Right renal pelvis (tissue), 4 donors: ENCODE results near the gene BCAS1. TPM values are rescaled to one million over a fixed set of nuclear protein-coding genes. Genes with fewer than 3 reads are reported as not detected.

Source experiments
- DNase-seq, 4 donors: peaks; one replicate each; pipeline ENCODE4 v3.0.0-alpha.2; 2013; ENCODE audit warnings: low read depth in 4 of 4, low spot score in 3 of 4, missing footprints in 1 of 4
- polyA plus RNA-seq, 4 donors: library from polyadenylated mRNA; unstranded; fragments of 120-200 nt; gene quantifications; one replicate each; pipeline ENCODE4 v1.2.1, GENCODE V29; 2013; ENCODE audit not compliant: insufficient read length in 4 of 4

BCAS1 gene
- polyA plus RNA-seq, 4 donors, result 2.4 to 5.5 (median 3.7) TPM

DNA sequence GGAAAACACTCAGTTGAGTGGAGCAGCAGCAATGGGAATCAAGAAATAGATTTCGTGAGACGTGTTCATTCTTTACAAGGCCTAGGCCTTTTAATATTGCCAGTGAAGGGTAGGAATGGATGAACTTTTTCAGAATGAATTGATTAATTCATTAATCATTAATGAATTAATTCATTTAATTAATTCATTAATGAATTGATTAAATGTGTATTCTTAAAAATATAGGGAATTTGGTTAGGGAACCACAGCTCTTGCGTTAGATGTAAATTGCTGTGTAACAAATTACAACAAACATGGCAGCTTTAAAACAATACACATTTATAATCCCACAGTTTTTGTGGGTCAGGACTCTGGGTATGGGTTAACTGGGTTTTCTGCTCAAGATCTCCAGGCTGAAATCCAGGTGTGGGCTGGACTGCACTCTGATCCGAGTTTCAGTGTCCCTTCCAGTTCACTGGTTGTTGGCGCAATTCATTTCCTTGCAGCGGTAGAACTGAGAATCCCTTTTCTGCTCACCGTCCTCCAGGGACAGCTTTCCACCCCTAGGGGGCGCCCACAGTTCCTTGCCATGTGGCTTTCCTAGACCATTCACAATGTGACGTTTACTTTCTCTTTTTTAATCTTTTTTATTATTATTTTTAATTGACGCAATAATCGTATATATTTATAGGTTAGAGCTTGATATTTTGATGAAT, 32.8 kb upstream of the BCAS1 start:
- DNase-seq, result peak in 3 of 4 donors; percentile 28 to 43 (median 37)

DNA sequence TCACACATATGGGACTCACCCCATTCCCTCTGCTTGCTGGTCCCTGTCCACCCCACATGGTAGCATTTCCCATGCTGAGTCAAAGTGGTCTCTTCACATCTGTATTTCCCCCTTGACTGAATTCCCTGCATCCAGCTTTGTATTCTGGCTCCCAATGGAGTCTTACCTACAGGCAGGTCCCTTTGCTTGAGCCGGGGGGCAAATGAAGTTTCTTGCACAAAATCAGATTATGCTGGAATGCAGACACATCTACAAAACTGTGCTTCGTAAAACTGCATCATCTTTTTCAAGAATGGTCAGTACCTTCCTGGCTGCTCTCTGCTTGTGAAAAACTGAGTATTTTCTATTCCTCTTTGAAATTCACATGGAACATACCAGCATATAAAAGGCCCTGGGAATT, 32.1 kb upstream of the BCAS1 start:
- DNase-seq, result no peak

DNA sequence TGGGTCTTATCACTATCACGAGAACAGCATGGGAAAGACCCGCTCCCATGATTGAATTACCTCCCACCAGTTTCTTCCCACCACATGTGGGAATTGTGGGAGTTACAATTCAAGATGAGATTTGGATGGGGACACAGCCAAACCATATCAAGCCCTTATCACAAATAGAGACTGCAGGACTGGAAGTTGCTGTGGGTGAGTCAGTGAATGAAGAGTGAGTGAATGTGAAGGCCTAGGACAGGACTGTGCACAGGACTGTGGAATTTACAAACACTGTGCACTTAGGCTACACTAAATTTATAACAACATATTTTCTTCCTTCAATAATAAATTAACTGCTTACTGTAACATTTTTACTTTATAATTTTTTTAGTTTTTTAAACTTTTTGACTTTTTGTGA, 30.2 kb upstream of the BCAS1 start:
- no peak for DNase-seq

DNA sequence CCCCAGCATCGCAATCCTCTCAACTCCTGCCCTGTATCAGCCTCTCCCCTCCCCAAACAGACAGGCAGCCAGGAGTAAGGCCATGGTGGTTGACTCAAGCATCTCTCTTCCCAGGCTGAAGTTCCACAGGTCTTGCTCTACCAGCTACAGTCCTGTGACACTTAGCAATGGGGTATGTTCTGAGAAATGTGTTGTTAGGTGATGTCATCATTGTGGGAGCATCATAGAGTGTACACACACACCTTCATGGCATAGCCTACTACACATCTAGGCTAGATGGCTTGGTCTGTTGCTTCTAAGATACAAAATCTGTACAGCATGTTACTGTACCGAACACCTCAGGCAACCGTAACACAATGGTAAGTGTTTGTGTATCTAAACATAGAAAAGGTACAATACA, 29.5 kb upstream of the BCAS1 start:
- DNase-seq, result no peak

DNA sequence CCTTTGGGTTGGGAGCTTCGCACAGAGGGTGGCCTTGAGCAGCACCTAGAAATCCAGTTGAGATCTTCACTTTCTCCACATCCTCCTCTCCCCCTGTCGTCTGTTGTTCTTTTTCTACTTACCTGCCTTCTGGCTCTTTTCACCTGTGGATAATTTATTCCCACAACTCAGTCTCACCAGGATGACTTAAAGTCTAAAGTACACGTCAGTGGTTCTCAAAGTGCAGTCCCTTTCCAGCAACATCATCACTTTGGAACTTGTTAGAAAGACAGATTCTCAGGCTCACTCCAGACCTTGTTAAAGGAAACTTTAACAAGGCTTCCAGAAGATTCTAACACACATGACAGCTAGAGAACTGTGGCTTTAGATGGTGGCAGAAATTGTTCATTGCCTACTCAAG, 27.7 kb upstream of the BCAS1 start:
- no peak for DNase-seq

DNA sequence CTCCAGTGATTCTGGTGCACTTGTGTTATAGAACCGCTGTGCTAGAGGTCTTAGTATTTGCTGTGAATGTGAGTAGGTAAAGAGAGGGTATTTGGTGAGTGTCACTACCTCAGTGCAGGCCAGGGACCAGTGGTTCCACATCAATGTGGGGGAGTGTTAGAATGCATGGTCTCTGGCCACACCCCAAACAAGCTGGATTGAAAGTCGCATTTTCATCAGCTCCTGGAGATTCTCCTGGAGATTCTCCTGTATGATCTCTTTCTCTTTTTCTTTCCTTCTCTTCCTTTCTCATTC, 26.8 kb upstream of the BCAS1 start:
- DNase-seq, result no peak

DNA sequence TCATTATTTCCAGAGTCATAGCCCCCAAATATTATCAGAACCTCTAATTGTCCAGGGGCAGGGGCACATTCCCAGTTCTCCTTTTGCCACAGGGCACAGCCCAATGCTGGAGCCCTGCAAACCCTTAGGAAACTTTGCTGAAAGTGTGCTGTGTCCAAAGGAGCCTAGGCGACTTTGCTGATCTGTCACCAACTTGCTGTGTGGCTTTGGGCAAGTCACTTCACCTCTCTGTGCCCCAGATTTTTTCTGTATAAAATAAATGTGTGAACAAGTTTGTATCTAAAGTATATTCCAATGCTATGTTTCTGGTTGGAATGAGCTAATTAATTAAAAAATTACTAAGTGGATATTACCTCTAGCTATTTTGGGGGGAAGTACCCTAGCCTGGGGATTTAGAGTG, 25.4 kb upstream of the BCAS1 start:
- DNase-seq, result no peak

DNA sequence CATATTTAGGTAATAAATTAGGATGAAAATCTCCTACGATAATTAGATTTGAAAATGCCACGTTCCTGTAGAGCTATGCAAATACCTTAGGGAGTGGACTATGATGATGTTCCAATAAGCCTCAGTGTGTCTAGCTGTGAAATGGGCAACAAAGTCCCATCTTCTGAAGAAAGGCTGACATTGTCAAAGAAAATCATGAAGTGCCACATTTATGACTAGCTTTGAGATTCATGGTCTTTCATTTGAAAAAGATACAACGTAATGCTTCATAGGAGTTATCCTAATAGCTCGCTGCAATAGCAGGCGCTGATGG, 23.8 kb upstream of the BCAS1 start:
- no peak for DNase-seq

DNA sequence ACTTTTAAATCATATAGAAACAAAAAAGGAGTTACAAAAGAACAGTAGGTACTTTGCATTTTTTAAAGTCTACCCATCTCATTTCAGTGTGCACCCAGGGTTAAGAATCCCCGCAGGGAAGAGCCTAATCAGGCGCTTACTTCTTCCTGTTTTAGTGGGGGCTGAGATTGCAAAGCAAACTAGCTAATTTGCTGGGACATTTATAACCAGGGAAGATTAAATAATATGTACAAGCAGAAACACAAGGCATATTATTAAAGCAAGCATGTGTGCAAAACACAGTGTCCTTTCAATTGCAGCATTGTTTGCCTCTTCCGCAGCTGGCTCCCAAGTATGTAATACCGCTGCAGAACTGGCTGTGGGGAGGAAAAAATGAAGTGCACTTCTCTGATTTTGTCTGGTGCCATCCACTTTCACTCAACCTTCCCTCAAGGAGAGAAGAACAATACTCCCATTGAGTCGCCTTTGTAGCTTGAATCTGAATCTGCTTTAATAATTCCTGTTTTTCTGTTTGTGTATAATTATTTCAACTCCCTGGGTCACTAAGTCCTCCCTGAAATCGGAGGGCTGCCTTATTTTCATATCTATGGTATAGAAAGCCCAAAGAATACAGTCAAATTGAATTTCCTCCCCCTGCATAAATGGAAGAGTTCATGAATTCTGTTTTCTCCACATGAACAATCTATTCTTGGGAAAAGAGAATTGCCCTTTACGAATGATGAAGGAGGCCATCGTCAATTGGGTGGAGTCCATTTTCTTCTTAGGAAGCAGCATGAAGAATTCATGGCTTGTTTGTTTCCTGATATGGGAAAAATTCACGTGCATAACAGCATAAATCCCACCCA, 23.3 kb upstream of the BCAS1 start:
- no peak for DNase-seq

DNA sequence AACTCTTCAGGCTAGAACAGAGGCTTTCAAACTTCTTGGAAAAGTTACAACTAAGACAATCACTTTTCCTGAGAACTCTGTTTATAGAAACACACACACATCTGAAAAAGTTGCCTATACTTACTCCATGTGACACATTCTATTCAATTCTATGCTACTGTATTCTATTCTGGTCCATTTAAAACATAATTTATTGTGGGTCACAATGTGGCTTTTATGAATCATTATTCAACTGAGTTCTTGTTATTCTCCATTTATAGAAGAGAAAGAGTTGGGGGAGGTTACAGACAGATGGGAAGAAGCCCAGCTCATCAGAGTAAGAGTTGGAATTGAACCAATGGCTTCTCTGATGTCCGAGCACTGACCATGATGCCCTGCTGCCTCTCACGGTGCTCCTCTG, 21.6 kb upstream of the BCAS1 start:
- no peak for DNase-seq

DNA sequence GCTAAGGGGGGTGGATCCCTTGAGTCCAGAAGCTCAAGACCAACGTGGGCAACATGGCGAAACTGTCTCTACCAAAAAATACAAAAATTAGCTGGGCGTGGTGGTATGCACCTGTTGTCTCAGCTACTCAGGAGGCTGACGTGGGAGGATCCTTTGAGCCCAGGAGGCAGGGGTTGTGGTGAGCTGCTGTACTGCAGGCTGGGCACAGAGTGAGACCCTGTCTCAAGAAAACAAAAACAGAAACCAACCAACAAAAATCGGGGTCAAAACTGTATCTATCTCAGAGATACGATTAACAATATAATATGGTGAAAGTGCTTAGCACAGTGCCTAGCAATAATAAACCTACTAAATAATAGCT, 20.7 kb upstream of the BCAS1 start:
- no peak for DNase-seq

DNA sequence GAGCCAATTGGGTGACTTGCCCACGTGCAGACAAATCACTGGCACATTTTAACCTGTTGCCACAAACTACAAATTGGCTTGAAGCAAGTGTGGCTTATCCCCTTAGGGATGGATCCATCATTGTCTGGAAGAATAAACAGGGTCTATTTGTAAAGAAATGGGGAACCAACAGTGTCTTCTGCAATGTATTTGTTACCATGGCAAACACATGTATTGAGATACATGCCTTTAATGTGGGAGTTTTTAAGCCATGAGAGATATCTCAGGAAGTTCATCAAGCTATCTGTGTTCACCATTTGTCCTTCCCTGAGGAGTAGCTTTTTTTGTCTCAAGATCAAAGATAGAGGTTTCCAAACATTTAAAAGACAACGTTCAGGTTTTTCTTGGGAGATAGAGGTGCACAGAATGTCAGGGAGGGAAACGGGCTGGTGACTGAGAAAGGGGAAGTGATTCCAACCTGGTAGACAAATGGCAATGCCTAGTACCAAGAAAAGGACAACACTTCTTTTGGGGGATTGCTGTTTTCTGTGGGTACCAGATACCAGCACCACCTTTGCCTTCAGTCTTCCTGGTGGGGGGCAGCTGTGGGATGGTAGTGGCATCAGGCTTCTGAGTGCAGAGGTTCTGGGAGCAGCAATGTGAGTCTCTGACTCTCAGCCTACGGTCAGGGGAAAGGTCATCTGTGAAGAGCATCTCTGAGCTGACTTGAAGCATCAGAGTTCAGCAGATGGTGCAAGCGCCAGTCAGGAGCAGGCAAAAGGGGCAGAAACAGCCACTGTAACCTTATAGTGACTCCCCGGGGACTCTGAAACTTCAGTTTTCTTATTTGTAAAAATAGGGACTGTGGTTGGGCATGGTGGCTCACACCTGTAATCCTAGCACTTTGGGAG, 20.1 kb upstream of the BCAS1 start:
- no peak for DNase-seq

DNA sequence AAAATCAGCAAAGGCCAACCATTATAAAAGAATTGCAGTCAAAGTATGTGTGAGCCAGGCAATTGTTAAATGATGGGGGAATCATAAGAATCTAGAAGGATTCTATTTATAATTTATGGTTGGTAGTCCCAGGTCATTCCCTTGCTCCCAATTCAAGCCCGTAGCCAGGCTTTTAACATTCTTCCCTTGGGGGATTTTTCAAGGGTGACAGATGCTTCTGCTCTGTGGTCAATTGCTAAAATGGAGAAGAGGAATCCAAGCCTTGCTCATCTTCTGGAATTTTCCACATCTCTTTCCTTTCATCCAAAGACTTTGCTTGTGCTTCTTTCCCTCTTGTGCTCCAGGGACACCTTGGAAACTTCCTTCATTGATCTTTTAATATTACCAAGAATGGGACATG, 18.0 kb upstream of the BCAS1 start:
- DNase-seq, result no peak

DNA sequence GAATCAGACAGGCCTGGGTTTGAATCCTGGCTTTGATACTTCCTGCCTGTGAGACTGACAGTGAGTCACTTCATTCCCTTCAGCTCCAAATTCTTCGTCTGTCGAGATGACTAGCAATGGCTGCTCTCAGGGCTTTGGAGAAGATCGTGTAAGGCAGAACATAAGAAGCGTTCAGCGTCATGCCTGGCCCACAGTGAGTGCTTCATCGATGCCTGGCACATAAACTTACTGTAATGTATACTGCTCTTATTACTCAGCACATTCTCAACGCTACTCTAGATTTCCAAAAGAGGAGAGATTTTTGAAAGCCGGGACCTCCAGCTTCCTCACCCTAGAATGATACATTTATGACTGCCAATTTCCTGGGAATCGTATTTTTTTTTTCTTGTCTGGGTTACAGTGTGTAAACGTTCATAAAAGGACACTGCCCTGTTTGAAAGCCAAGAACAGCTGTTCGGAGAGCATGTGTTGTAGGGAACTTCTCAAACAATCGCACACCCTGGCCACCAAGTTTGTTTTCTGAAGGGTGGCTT, 16.2 kb upstream of the BCAS1 start:
- DNase-seq, result no peak

DNA sequence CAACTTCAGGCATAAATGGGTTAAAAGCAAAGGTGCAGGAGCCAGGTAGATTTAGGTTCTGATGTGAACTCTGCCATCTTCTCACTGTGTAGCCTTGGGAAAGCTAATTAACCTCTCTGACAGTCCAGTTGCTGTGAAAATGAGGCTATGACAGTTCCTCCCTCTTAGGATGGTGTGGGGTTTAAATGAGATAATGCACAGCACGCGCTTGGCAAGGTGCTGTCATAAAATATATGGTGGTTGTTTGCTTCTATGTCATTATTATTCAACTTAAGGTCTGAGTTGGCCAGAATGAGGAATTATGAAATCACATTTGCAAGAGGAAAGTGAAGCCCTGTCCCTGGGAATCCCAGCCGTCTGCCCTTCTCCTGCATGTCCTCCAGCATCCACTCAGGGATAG, 15.5 kb upstream of the BCAS1 start:
- DNase-seq, result no peak

DNA sequence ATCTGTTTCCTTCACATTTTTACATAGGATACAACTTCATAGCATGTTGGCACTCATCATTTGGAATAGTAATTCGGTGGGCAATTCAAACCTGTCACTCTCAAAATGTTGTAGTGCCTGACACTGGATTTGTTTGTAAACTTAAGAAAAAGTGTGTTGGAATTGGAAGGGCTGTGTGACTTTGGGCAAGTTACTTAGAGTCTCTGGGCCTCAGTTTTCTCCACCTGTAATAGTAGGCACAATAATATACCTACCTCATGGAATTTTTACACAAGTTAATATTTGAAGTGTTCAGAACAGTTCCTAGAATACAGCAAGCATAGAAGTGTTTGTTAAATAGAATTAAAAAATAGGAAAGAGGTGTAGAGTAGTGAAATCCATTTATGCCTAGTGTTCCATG, 15.0 kb upstream of the BCAS1 start:
- no peak for DNase-seq

DNA sequence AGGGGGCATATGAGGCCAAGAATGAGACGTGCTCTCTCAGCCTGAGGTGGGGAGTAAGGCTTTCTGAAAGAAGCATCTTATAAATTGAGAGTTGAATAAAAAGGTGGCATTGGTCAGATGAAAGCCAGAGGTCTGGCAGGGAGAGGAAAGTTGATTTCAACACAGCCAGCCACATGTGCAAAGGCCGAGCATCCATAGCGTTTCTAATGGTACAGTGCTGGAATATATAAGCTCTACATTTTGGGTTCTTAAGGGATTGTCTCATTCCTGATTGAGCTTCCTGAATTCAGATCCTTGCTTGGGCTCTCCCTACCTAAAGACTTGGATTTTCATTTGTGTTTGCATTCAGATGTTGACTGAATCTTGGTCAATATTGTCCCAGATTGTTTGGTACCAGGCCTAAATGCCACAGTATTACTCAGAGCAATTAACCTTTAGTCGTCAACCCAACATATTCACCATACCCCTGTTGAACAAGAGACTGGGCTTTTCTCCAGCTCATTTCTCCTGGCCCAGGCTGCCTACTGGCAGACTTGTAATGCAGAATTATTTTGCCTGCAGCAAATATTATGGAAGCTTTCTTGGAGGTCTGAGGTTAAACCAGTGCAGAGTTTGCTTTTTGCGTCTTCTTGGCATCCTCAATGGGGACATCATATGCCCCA, 14.5 kb upstream of the BCAS1 start:
- no peak for DNase-seq

DNA sequence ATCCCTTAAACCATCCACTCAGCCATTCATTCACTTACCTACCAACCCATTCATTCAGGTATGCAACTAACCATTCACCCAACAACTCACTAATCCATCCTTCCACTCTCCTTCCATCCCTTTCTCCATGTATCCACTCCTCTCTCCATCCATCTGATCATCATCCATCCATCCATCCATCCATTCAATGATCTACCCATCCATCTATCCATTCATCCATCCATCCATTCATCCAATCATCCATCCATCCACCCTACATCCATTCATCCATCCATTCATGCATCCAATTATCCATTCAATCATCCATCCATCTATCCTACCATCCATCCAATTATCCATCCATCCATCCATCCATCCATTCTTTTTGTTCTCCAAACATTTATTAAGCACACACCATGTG, 13.8 kb upstream of the BCAS1 start:
- no peak for DNase-seq

DNA sequence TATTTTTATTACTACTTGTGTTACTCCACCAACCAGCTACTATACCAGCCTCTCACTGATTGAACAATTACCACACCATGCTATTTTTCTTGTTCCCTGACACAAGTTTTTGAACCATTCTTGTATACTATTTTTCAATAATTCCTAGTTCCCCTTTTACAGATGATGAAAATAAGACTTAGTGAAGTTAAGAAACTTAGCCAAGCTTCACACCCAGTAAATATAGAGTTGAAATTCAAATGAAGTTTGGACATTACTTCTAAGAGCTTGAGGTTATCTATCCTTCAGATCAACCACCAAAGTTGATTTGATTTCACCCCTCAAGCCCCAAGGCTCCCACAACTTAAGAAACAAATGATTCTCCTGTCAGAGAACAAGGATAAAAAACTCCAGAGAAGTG, 13.1 kb upstream of the BCAS1 start:
- DNase-seq, result no peak

DNA sequence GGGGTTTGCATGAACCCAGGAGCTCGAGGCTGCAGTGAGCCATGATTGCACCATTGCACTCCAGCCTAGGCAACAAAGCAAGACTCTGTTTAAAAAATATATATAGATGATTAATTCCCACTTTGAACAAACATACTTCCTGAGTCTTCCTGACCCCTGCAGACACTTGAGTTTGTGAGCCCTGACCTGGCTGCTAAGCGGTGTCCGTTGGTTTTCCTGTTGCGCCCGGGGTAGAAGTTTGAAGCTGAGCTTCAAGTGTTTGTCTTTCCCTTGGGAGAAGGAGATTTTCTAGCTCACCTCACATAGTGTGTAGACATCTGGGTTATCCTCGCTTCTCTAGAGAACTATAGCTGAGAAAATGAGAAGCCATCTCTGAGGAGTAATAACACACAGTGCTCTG, 11.7 kb upstream of the BCAS1 start:
- DNase-seq, result no peak

DNA sequence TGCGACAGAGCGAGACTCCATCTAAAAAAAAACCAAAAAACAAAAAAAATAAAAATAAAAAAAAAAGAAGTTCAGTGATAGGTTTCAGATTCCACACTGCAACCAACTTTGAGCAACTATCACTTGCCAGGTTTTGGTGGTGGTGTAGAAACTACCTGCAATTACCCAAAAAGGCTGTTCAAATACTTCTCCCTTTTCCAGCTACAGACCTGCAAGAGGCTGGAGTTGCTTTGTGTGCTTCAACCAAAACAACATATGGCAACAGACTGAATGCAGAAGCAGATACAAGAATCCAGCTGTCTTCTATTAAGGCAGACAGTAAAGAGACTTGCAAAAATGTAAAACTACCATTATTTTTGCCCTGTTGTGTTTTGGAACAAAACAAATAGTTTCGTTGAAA, 9.3 kb upstream of the BCAS1 start:
- DNase-seq, result no peak
